Naive thymus-derived CD8-positive, alpha-beta T cell (primary cell): Measurements from ENCODE around the gene TEPSIN. TPM values are rescaled to one million over a fixed set of nuclear protein-coding genes. Genes with fewer than 3 reads are reported as not detected.

ENCODE experiments used
- ATAC-seq, 2 donors: fragments of 150-1000 bp; cut with Tn5 transposase in 1 of 2; sonication (Bioruptor Pico), chemical (Tn5 transposase) in 1 of 2; 1 replicate in 1 of 2; 2 replicates in 1 of 2; pipeline ENCODE4 v1.10.0; 2021; ENCODE audit warnings: mild to moderate bottlenecking in 2 of 2, moderate library complexity in 2 of 2
- POLR2A ChIA-PET: fragments of 350-600 bp; sonication (Branson Sonifier 250); formaldehyde crosslinking; loops from one replicate; lab custom pipeline; 2021; ENCODE audit warnings: antibody characterized with exemption; lab: Charles Lee
- DNase-seq, 10 donors: peaks; one replicate each; pipeline versions ENCODE4 v3.0.0 to v3.0.0-alpha.2; 2020 to 2022
- H3K27ac Mint-ChIP-seq, 10 donors: one replicate each; pipeline ENCODE4 v1.8.0; 2020 to 2022; ENCODE audit warnings: mild to moderate bottlenecking in 10 of 10, mixed read lengths in 10 of 10, moderate library complexity in 4 of 10, inconsistent platforms in 1 of 10
- H3K27me3 Mint-ChIP-seq, 5 donors: one replicate each; pipeline ENCODE4 v1.8.0; 2021 to 2022; ENCODE audit warnings: mixed read lengths in 5 of 5
- H3K36me3 Mint-ChIP-seq, 3 donors: one replicate each; pipeline ENCODE4 v1.8.0; 2020 to 2022; ENCODE audit warnings: mixed read lengths in 3 of 3, mild to moderate bottlenecking in 2 of 3, inconsistent platforms in 1 of 3
- H3K4me1 Mint-ChIP-seq, 4 donors: one replicate each; pipeline ENCODE4 v1.8.0; 2021 to 2022; ENCODE audit warnings: mixed read lengths in 4 of 4
- H3K4me3 Mint-ChIP-seq, 10 donors: one replicate each; pipeline ENCODE4 v1.8.0; 2020 to 2022; ENCODE audit warnings: mild to moderate bottlenecking in 10 of 10, mixed read lengths in 10 of 10, moderate library complexity in 6 of 10, inconsistent platforms in 1 of 10
- H3K9me3 Mint-ChIP-seq, 9 donors: one replicate each; pipeline ENCODE4 v1.8.0; 2020 to 2022; ENCODE audit warnings: mixed read lengths in 9 of 9, mild to moderate bottlenecking in 3 of 9, inconsistent platforms in 1 of 9, moderate library complexity in 1 of 9
- polyA plus RNA-seq, 3 donors: library from polyadenylated mRNA; unstranded; fragments of 300-500 nt; fragmentation: Illumina TruSeq; gene quantifications; one replicate each; pipeline ENCODE4 v1.2.3, GENCODE V29; 2021
- total RNA-seq, 8 experiments: library from RNA in 2 of 8; stranded (reverse) in 2 of 8; gene quantifications; one replicate each; pipeline ENCODE4 v1.2.3 and lab custom pipeline; 2021 to 2026

TEPSIN gene
- total and polyA plus RNA-seq, 5 experiments from 2014 or later, result 2.7 to 136 (median 2.8) TPM

DNA sequence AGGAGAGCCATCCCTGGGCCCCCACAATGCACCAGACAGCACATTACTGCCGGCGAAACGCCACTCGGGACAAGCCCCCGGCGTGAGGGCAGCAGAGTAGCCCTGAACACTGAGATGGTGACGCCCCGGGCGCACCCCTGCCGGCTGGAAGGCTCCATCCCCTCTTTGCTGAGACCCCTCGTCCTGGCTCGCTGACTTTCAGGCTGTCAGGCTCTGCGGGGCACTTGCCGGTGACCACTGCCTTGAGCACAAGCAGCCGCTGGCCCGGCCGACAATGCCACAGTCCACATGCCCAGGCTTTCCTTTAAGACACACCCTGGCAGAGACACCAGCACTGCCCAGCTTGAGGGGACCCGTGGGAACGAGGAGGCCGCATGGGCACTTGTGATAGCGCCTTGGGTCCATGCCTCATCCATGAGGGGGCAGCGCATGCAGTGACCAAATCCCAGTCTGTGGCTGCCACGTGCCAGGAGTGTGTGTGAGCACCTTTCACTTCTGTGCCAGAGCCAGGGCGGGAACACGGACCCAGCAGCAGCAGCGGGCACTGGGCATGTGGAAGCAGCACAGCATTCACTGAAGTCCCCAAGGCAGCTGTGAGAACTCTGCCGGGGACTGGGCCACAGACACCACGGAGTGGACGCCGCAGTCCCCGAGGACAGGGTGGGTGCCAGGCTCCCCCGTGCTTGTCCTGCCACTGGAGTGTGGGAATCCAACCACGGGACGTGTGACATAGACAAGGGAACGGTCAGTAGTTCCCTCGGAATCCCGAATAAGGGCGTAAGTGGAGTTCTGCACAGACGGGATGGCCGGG is 24.7 kb upstream of the TEPSIN start:
- Mint-ChIP-seq H3K4me1 (peaks cover 0 to 16% (median 3%) of the 10 kb centered on the region in 4 donors), H3K9me3 (no peaks in the 10 kb centered on the region), H3K36me3 (peaks cover 0 to 63% (median 5%) of the 10 kb centered on the region in 3 donors), H3K4me3 (no peak overlapping the region), H3K27ac (no peak overlapping the region), H3K27me3 (no peaks in the 10 kb centered on the region)
- POLR2A ChIA-PET, result interaction anchor here (0.6 kb wide), 1 partner anchor 245 kb away, joined by 5 read pairs; no protein-coding TSS in a partner anchor
- ATAC-seq (no peak), DNase-seq (no peak)

DNA sequence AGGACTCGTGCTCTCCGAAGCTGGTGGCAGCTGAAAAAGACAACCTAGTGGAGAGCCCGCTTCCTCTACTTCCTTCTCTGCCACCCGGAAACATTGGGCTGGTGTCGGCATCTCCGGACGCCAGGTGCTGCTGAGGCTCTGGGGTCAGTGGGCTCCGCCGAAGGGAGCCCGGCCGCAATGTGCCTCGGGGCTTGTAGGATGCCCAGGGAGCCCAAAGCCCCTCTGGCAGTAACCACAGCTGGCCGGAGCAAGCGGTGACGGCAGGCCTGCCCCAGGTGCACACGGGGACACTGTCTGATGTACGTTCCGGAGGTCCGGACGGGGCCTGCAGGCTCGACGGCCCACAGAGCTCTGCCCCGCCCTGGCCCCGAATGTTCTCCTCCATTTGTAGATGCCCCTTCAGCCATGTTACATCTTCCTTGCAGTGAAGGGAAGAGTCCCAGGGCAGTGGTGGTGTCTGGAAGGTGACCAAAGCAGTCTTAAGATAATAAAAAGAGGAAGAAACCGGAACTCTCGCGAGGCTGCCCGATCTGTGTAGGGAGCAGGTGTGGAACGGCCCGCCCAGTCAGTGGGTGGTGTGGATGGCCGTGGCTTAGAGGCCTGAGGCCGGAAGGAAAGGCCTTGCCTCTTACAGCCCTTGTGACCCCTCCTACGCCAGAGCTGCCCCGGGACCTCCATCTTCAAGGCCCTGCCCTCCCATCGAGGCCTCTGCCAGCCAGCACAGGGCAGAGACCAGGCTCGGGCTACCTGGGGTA is 22.9 kb upstream of the TEPSIN start:
- Mint-ChIP-seq H3K27me3 (no peaks in the 10 kb centered on the region), H3K9me3 (no peaks in the 10 kb centered on the region), H3K4me1 (peaks cover 0 to 9% (median under 1%) of the 10 kb centered on the region in 4 donors), H3K36me3 (peaks cover 0 to 50% (median 1%) of the 10 kb centered on the region in 3 donors), H3K27ac (no peak overlapping the region), H3K4me3 (no peak overlapping the region)
- DNase-seq (no peak), ATAC-seq (no peak)
- POLR2A ChIA-PET, result no interaction called here

GRCh38 chr17:81261096-81261495 is 22.2 kb upstream of the TEPSIN start:
- Mint-ChIP-seq H3K4me1 (peaks cover 0 to 8% (median under 1%) of the 10 kb centered on the region in 4 donors), H3K27me3 (no peaks in the 10 kb centered on the region), H3K27ac (no peak overlapping the region), H3K36me3 (peaks cover 0 to 44% (median 1%) of the 10 kb centered on the region in 3 donors), H3K4me3 (no peak overlapping the region), H3K9me3 (no peaks in the 10 kb centered on the region)
- no peak for DNase-seq
- ATAC-seq, result no peak
- POLR2A ChIA-PET, result no interaction called here

DNA sequence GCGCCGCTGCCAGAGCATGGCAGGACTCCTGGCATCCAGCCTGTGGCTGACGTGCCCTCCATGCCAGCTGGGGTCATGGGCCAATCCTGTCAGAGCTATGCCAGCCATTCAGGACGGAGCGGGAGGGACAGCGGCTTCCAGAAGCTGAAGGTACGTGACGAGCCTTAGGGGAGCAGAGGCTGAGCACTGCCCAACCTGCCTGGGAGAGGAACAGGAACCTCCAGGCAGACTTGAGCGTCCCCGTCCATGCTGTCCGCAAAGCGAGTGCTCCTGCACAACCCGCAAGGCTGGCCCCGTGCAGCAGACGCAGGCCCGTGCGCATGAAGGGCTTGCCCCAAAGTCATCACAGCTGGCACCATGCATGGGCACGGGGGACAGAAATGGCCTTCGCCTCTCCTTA is 21.8 kb upstream of the TEPSIN start:
- H3K4me1 Mint-ChIP-seq, result peaks cover 0 to 4% (median 0%) of the 10 kb centered on the region in 4 donors
- ATAC-seq (no peak), DNase-seq (no peak)
- POLR2A ChIA-PET, result no interaction called here
- peaks cover 0 to 42% (median 1%) of the 10 kb centered on the region in 3 donors for H3K36me3 Mint-ChIP-seq
- no peaks in the 10 kb centered on the region for H3K9me3 Mint-ChIP-seq
- no peak overlapping the region for H3K4me3 Mint-ChIP-seq
- no peak overlapping the region for H3K27ac Mint-ChIP-seq
- no peaks in the 10 kb centered on the region for H3K27me3 Mint-ChIP-seq

- Mint-ChIP-seq H3K27ac (no peak overlapping the region), H3K36me3 (peaks cover 0 to 41% (median 1%) of the 10 kb centered on the region in 3 donors), H3K4me1 (no peaks in the 10 kb centered on the region), H3K9me3 (no peaks in the 10 kb centered on the region), H3K27me3 (no peaks in the 10 kb centered on the region), H3K4me3 (no peak overlapping the region)
- no peak for DNase-seq
- POLR2A ChIA-PET, result no interaction called here
- ATAC-seq, result no peak
Measured at GRCh38 chr17:81260171-81260570, 21.3 kb upstream of the TEPSIN start.

DNA sequence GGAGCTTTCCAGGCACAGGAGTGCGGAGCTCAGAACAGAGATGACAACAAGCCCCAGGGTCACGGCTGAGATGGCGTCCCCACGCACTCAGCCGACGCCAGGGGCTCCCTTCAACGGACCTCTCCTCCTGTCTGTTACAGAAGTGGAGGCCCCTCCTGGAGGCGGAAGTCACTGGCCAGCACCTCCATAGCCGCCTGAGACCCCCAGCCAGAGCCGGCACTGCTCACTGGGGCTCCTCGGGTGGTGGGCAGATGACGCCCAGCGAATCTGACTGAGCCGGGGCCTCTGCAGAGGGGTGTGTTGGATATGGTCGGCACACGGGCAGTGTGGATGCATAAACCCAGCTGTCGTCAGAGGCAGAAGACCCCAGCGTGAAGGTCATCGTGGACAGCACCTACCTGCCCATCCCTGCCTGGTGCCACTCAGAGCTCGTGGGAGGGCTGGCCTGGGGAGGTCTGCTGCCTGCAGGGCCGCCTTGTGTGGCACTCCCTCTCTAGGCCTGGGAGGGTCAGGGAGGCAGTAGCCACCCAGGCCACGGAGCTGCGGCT is 20.3 kb upstream of the TEPSIN start:
- no peak for DNase-seq
- H3K36me3 Mint-ChIP-seq, result peaks cover 0 to 35% (median 1%) of the 10 kb centered on the region in 3 donors
- no peaks in the 10 kb centered on the region for H3K9me3 Mint-ChIP-seq

DNA sequence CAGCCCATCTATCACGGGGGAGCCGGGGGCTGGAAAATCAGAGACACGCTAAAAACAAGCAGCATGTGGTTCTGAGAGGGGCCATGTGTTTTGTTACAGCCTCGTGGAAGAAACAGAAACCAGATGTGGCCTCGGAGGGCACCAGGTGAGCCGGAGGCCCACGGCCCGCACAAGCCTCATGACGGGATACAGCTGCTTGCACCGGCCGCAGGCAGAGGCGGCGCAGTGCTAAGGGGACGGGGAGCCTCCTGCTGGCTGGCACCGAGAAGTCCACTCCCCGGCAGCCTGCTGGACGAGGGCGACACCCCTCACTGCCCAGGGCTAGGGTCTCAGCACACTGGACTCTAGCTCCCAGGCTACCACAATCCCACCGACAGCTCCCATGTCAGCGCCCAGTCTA is 19.4 kb upstream of the TEPSIN start:
- peaks cover 3 to 9% (median 7%) of the 10 kb centered on the region in 4 donors for H3K4me1 Mint-ChIP-seq
- H3K27ac Mint-ChIP-seq, result no peak overlapping the region
- ATAC-seq, result no peak
- H3K27me3 Mint-ChIP-seq, result no peaks in the 10 kb centered on the region
- no peak for DNase-seq
- H3K9me3 Mint-ChIP-seq, result no peaks in the 10 kb centered on the region
- no peak overlapping the region for H3K4me3 Mint-ChIP-seq
- POLR2A ChIA-PET, result no interaction called here
- H3K36me3 Mint-ChIP-seq, result peaks cover 0 to 37% (median 1%) of the 10 kb centered on the region in 3 donors

More for the DNA sequence above, 20.3 kb upstream of the TEPSIN start:
- H3K4me3 Mint-ChIP-seq, result no peak overlapping the region
- POLR2A ChIA-PET, result no interaction called here
- peaks cover 0 to under 1% (median under 1%) of the 10 kb centered on the region in 4 donors for H3K4me1 Mint-ChIP-seq
- ATAC-seq, result no peak
- no peak overlapping the region for H3K27ac Mint-ChIP-seq
- H3K27me3 Mint-ChIP-seq, result no peaks in the 10 kb centered on the region

DNA sequence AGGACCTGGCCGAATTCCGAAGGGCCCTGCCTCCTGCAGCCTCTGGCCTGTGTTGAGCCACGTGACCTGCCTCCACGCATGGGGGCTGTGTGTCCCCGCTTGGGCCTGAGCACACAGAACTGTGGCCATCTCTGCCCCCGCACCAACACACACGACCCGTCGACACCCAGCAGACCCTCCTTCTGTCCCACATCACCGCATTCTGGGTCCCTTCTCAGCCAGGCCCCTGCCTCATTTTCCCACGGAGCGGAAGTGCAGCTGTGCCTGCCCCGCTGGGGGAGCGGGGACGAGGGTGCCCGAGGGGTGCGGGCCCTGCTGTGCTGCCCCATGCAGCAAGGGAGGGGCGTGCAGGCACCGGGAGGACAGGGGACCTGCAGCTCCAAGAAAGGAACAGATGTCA is 18.7 kb upstream of the TEPSIN start:
- Mint-ChIP-seq H3K36me3 (peaks cover 0 to 38% (median 4%) of the 10 kb centered on the region in 3 donors), H3K27ac (no peak overlapping the region), H3K4me3 (no peak overlapping the region), H3K27me3 (no peaks in the 10 kb centered on the region), H3K4me1 (peaks cover 6 to 16% (median 12%) of the 10 kb centered on the region in 4 donors), H3K9me3 (no peaks in the 10 kb centered on the region)
- ATAC-seq, result no peak
- POLR2A ChIA-PET, result no interaction called here
- no peak for DNase-seq

DNA sequence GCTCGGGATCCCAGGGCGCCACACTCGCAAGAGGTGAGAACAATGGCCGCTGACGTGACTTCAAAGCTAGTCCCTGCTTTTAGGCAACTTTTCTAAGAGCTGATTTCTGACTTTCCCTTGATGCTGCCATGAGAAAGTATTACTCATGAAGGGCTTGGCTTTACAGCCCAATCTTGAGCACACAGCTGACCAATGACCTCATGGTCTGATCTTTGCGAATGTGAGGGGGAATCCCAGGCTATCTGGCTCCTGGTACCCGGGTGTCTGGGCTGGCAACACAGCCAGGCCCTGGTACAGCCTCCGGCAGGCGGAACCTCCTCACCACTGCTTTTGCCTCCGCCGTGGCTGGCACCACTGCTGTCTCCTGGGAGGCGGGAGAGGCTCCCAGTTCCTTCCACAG is 17.8 kb upstream of the TEPSIN start:
- Mint-ChIP-seq H3K27me3 (no peaks in the 10 kb centered on the region), H3K9me3 (no peaks in the 10 kb centered on the region), H3K4me1 (peaks cover 9 to 19% (median 14%) of the 10 kb centered on the region in 4 donors), H3K36me3 (peaks cover 0 to 37% (median 4%) of the 10 kb centered on the region in 3 donors), H3K27ac (no peak overlapping the region), H3K4me3 (no peak overlapping the region)
- POLR2A ChIA-PET, result no interaction called here
- ATAC-seq (no peak), DNase-seq (no peak)

- H3K4me1 Mint-ChIP-seq, result peaks cover 9 to 20% (median 17%) of the 10 kb centered on the region in 4 donors
- H3K27ac Mint-ChIP-seq, result peak overlapping the region in 1 of 10 donors; percentile 62
- no peaks in the 10 kb centered on the region for H3K27me3 Mint-ChIP-seq
- no peak for ATAC-seq
- DNase-seq, result no peak
- POLR2A ChIA-PET, result no interaction called here
- no peaks in the 10 kb centered on the region for H3K9me3 Mint-ChIP-seq
- H3K36me3 Mint-ChIP-seq, result peaks cover 0 to 34% (median 4%) of the 10 kb centered on the region in 3 donors
- no peak overlapping the region for H3K4me3 Mint-ChIP-seq
Measured at GRCh38 chr17:81254955-81255717, 16.3 kb upstream of the TEPSIN start.

DNA sequence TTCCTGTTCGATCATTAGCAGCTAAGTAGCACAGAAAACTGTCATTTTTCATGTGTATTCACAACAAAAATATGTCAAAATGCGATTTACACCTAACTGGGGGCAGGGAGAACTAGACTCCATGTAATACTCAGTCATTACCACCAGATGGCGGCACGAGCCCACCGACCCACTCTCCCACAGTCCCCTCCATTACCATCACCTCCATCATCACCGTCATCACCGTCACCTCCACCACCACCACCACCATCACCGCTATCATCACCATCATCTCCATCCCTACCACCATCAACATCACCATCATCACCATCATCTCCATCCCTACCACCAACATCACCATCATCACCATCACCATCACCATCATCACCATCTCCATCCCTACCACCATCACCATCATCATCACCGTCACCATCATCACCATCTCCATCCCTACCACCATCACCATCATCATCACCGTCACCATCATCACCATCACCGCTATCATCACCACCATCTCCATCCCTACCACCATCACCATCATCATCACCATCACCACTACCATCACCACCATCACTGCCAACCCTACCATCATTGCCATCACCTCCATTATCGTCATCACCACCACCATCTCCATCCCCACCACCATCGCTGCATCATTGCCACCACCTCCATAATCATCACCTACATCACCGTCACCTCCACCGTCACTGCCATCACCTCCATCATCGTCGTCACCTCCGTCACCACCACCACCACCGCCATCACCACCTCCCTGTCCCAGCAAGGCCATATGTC is 14.7 kb upstream of the TEPSIN start:
- H3K27ac Mint-ChIP-seq, result peak overlapping the region; percentile 3 to 80 (median 46)
- no peaks in the 10 kb centered on the region for H3K9me3 Mint-ChIP-seq
- H3K4me3 Mint-ChIP-seq, result peak overlapping the region in 5 of 10 donors; percentile 33 to 62 (median 45)
- peak; percentile 63 to 75 for ATAC-seq
- peak; percentile 38 to 77 (median 64) for DNase-seq
- H3K27me3 Mint-ChIP-seq, result no peaks in the 10 kb centered on the region
- POLR2A ChIA-PET, result interaction anchor here (0.5 to 1.3 kb wide), 3 partner anchors 231 to 284 kb away, joined by 3 to 8 read pairs (median 3); no protein-coding TSS in a partner anchor
- peaks cover 0 to 29% (median 4%) of the 10 kb centered on the region in 3 donors for H3K36me3 Mint-ChIP-seq
- peaks cover 9 to 21% (median 17%) of the 10 kb centered on the region in 4 donors for H3K4me1 Mint-ChIP-seq
